Ishikawa (cell line): ENCODE measurements around the gene COL16A1.

Experiments used
- CEBPB ChIP-seq: IDR thresholded peaks from 2 replicates; pipeline ENCODE4 v1.6.1; 2012
- CREB1 ChIP-seq: IDR thresholded peaks from 2 replicates; pipeline ENCODE4 v1.6.1; 2012; ENCODE audit warnings: low read depth
- EP300 ChIP-seq: IDR thresholded peaks from 2 replicates; pipeline ENCODE4 v1.6.1; 2012; ENCODE audit warnings: borderline replicate concordance
- FOXM1 ChIP-seq: IDR thresholded peaks from 2 replicates; pipeline ENCODE4 v1.6.1; 2012; ENCODE audit warnings: low read depth, borderline replicate concordance
- REST ChIP-seq: IDR thresholded peaks from 2 replicates; pipeline ENCODE4 v1.6.1; 2012; ENCODE audit warnings: low read depth, mild to moderate bottlenecking
- TAF1 ChIP-seq: IDR thresholded peaks from 2 replicates; pipeline ENCODE4 v1.6.1; 2012; ENCODE audit warnings: low read depth, mild to moderate bottlenecking
- TEAD4 ChIP-seq: IDR thresholded peaks from 2 replicates; pipeline ENCODE4 v1.6.1; 2012
- YY1 ChIP-seq: IDR thresholded peaks from 2 replicates; pipeline ENCODE4 v1.6.1; 2012; ENCODE audit warnings: low read depth
- ZBTB7A ChIP-seq: IDR thresholded peaks from 2 replicates; pipeline ENCODE4 v1.6.1; 2012; ENCODE audit warnings: low read depth
- TF ChIP-seq, protein P1 (sequence below): IDR thresholded peaks from 2 replicates; pipeline ENCODE4 v1.6.1; 2012

DNA sequence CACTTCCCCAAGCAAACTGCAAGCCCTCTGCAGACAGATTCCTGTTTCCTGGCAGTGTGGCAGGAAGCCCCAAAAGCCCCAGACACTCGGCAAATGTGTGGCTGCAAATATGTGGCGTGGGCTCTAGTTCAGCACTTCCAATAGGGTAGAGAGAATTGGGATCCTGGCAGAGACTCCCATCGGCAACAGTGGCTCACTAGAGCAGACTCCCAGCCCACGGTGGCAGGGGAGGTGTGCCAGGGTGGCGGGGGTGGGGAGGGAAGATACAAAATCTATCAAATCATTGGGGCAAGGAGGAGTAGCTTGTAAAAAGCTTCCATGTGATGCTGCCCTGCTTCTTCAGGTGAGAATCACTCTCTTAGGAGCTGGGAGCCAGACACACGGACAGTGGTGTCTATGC lies 25.9 kb downstream of the COL16A1 start:
- no peak for TF ChIP-seq EP300
- no peak for TF ChIP-seq TAF1
- TF ChIP-seq REST: no peak
- TF ChIP-seq FOXM1: no peak
- no peak for TF ChIP-seq YY1
- TF ChIP-seq CEBPB: no peak
- TF ChIP-seq, protein P1, sequence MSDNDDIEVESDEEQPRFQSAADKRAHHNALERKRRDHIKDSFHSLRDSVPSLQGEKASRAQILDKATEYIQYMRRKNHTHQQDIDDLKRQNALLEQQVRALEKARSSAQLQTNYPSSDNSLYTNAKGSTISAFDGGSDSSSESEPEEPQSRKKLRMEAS: no peak
- no peak for TF ChIP-seq CREB1
- no peak for TF ChIP-seq TEAD4
- TF ChIP-seq ZBTB7A: no peak
